A549 (cell line): Measurements from ENCODE around the gene PDILT.
"Not testable (repeated sequence)": the region's sequence is repeated elsewhere in the genome, so short reads cannot be mapped to it uniquely, and the experiment has no call there.

ENCODE experiments used
- CHD2 ChIP-seq: fragments of 150-350 bp; IDR thresholded peaks from 2 replicates; pipeline ENCODE4 v1.6.1; 2014; ENCODE audit warnings: low read length; ENCODE audit not compliant: partially characterized antibody
- ELK1 ChIP-seq: fragments of 150-350 bp; IDR thresholded peaks from 2 replicates; pipeline ENCODE4 v1.6.1; 2014; ENCODE audit warnings: low read depth, mild to moderate bottlenecking, low read length
- EP300 ChIP-seq, 2 experiments: fragments of >200 bp; sonication (Bioruptor Twin); formaldehyde crosslinking; IDR thresholded peaks; 2 replicates in 1 of 2; 3 replicates in 1 of 2; pipeline ENCODE4 v1.6.1; 2016 to 2017
- HOXA7 ChIP-seq: fragments of 250-450 bp; sonication (Bioruptor Pico); IDR thresholded peaks from 2 replicates; pipeline ENCODE4 v1.5.0; 2020; ENCODE audit warnings: mild to moderate bottlenecking, moderate library complexity
- JUNB ChIP-seq: fragments of >200 bp; sonication (Bioruptor Twin); formaldehyde crosslinking; IDR thresholded peaks from 2 replicates; pipeline ENCODE4 v1.6.1; 2016
- REST ChIP-seq: fragments of 200-600 bp; sonication (generic); IDR thresholded peaks from 2 replicates; pipeline ENCODE4 v1.6.1; 2016; ENCODE audit warnings: antibody characterized with exemption, mild to moderate bottlenecking, moderate library complexity
- SMC3 ChIP-seq: fragments of >200 bp; sonication (Bioruptor Twin); formaldehyde crosslinking; IDR thresholded peaks from 3 replicates; pipeline ENCODE4 v1.6.1; 2018; ENCODE audit warnings: inconsistent platforms
- TF ChIP-seq, protein P1 (sequence below): fragments of >200 bp; sonication (Bioruptor Twin); formaldehyde crosslinking; IDR thresholded peaks from 3 replicates; pipeline ENCODE4 v1.5.1; 2016

DNA sequence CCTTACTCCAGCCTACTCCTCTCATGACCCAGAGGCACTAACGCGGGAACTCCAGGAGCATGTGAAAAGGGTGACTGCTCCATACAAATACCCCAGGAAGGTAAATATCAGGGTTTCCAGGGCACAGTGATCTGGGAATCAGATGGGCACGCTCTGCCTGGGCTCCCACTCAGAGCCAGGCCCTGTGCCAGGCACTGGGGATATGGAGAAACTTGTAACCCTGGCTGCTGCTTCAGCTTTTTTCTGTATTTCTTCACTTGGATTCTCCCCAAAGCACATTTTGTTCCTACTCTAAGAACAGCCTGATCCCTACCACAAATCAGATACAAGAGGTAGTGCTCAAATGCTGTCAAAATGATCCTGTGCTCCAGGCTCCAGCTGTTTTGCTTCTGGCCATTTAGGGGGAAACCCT is 35.3 kb upstream of the PDILT start:
- not testable (repeated sequence) for TF ChIP-seq REST; JUNB; EP300 (IDR thresholded peaks at IDR 0.05); SMC3; ELK1; HOXA7 (CRISPR knock-in tag); CHD2
- TF ChIP-seq, protein P1, sequence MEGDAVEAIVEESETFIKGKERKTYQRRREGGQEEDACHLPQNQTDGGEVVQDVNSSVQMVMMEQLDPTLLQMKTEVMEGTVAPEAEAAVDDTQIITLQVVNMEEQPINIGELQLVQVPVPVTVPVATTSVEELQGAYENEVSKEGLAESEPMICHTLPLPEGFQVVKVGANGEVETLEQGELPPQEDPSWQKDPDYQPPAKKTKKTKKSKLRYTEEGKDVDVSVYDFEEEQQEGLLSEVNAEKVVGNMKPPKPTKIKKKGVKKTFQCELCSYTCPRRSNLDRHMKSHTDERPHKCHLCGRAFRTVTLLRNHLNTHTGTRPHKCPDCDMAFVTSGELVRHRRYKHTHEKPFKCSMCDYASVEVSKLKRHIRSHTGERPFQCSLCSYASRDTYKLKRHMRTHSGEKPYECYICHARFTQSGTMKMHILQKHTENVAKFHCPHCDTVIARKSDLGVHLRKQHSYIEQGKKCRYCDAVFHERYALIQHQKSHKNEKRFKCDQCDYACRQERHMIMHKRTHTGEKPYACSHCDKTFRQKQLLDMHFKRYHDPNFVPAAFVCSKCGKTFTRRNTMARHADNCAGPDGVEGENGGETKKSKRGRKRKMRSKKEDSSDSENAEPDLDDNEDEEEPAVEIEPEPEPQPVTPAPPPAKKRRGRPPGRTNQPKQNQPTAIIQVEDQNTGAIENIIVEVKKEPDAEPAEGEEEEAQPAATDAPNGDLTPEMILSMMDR = not testable (repeated sequence)
